OCI-LY1 (cell line): ENCODE data around the gene SART3.

Experiments used
- H2AFZ ChIP-seq: fragments of 200-600 bp; sonication (generic), shearing (Covaris generic); 2 replicates; pipeline ENCODE4 v1.6.0; 2014; ENCODE audit warnings: antibody characterized with exemption, mild to moderate bottlenecking, low read length
- H3F3A ChIP-seq: fragments of 200-600 bp; sonication (generic), shearing (Covaris generic); 2 replicates; pipeline ENCODE4 v1.6.0; 2014; ENCODE audit warnings: mild to moderate bottlenecking, antibody characterized with exemption, low read length, moderate library complexity; ENCODE audit not compliant: insufficient read depth
- H3K27ac ChIP-seq: fragments of 200-600 bp; sonication (generic); 2 replicates; pipeline ENCODE4 v1.5.1; 2014; ENCODE audit warnings: low read length, mixed run types, mild to moderate bottlenecking, low read depth; ENCODE audit not compliant: poor library complexity, severe bottlenecking
- H3K27me3 ChIP-seq: fragments of 200-600 bp; sonication (generic); 2 replicates; pipeline ENCODE4 v1.6.0; 2014; ENCODE audit warnings: antibody characterized with exemption, mild to moderate bottlenecking, low read length, moderate library complexity; ENCODE audit not compliant: insufficient read depth
- H3K36me3 ChIP-seq: fragments of 200-600 bp; sonication (generic); 2 replicates; pipeline ENCODE4 v1.6.1; 2014; ENCODE audit warnings: mild to moderate bottlenecking, antibody characterized with exemption, low read length, moderate library complexity, mixed read lengths; ENCODE audit not compliant: insufficient read depth
- H3K4me1 ChIP-seq: fragments of 200-600 bp; sonication (generic); 2 replicates; pipeline ENCODE4 v1.5.1; 2014; ENCODE audit warnings: mild to moderate bottlenecking, low read length, moderate library complexity; ENCODE audit not compliant: insufficient read depth, severe bottlenecking
- H3K4me2 ChIP-seq: fragments of 200-600 bp; sonication (generic), shearing (Covaris generic); 2 replicates; pipeline ENCODE4 v1.6.1; 2014; ENCODE audit warnings: low read length
- H3K4me3 ChIP-seq: fragments of 200-600 bp; sonication (generic); 2 replicates; pipeline ENCODE4 v1.5.1; 2014; ENCODE audit warnings: low read length, low read depth, mild to moderate bottlenecking, mixed read lengths; ENCODE audit not compliant: poor library complexity, severe bottlenecking
- H3K79me2 ChIP-seq: fragments of 200-600 bp; shearing (Covaris generic); 2 replicates; pipeline ENCODE4 v1.6.1; 2016; ENCODE audit warnings: mixed run types, low read length, mixed read lengths; ENCODE audit not compliant: insufficient read depth
- H3K9ac ChIP-seq: fragments of 200-600 bp; sonication (generic), shearing (Covaris generic); 2 replicates; pipeline ENCODE4 v1.6.1; 2014; ENCODE audit warnings: mild to moderate bottlenecking, low read length, mixed read lengths
- H3K9me2 ChIP-seq: fragments of 200-600 bp; sonication (generic), shearing (Covaris generic); 2 replicates; pipeline ENCODE4 v1.6.1; 2014; ENCODE audit warnings: low read depth, mild to moderate bottlenecking, low read length, mixed read lengths
- H3K9me3 ChIP-seq: fragments of 200-600 bp; shearing (Covaris generic); 2 replicates; pipeline ENCODE4 v1.6.1; 2014; ENCODE audit warnings: low read length, mixed read lengths
- H4K20me1 ChIP-seq: fragments of 200-600 bp; sonication (generic), shearing (Covaris generic); 2 replicates; pipeline ENCODE4 v1.6.0; 2016; ENCODE audit warnings: mild to moderate bottlenecking, low read length; ENCODE audit not compliant: insufficient read depth
- CTCF ChIP-seq: fragments of 200-600 bp; sonication (generic), shearing (Covaris generic); IDR thresholded peaks from 2 replicates; pipeline ENCODE4 v1.5.1; 2017; ENCODE audit warnings: mild to moderate bottlenecking, antibody characterized with exemption, low read length, moderate library complexity, mixed read lengths
- EZH2 ChIP-seq: fragments of 200-600 bp; sonication (generic), shearing (Covaris generic); IDR thresholded peaks from 2 replicates; pipeline ENCODE4 v1.8.0; 2017; ENCODE audit warnings: borderline replicate concordance, mixed run types, mild to moderate bottlenecking, antibody characterized with exemption, low read length, moderate library complexity, mixed read lengths

Gene SART3

GRCh38 chr12:108507971-108508642 lies 52.9 kb downstream of the SART3 start:
- no peaks in the 10 kb centered on the region for H4K20me1 ChIP-seq
- no peaks in the 10 kb centered on the region for H3K36me3 ChIP-seq
- TF ChIP-seq EZH2, result no peak
- no peak for TF ChIP-seq CTCF
- H3K27me3 ChIP-seq, result no peaks in the 10 kb centered on the region
- H3K27ac ChIP-seq, result no peak overlapping the region
- no peak overlapping the region for H3K4me3 ChIP-seq
- H3K4me1 ChIP-seq, result peaks cover 6% of the 10 kb centered on the region
- no peak overlapping the region for H2AFZ ChIP-seq
- H3K4me2 ChIP-seq, result no peak overlapping the region
- H3K9me2 ChIP-seq, result no peaks in the 10 kb centered on the region
- no peaks in the 10 kb centered on the region for H3K9me3 ChIP-seq
- no peaks in the 10 kb centered on the region for H3K79me2 ChIP-seq
- no peaks in the 10 kb centered on the region for H3F3A ChIP-seq
- H3K9ac ChIP-seq, result no peak overlapping the region

- Histone ChIP-seq H3K4me2 (no peak overlapping the region), H2AFZ (no peak overlapping the region), H4K20me1 (no peaks in the 10 kb centered on the region), H3K9ac (no peak overlapping the region), H3K4me1 (no peaks in the 10 kb centered on the region), H3K27me3 (no peaks in the 10 kb centered on the region), H3K27ac (no peak overlapping the region), H3K79me2 (no peaks in the 10 kb centered on the region), H3K4me3 (no peak overlapping the region), H3F3A (no peaks in the 10 kb centered on the region), H3K9me2 (no peaks in the 10 kb centered on the region), H3K36me3 (no peaks in the 10 kb centered on the region), H3K9me3 (no peaks in the 10 kb centered on the region)
- TF ChIP-seq EZH2 (no peak), CTCF (no peak)
Observed at GRCh38 chr12:108505129-108505528, 55.8 kb downstream of the SART3 start.

GRCh38 chr12:108502922-108503321 lies 58.1 kb downstream of the SART3 start:
- Histone ChIP-seq H3K27ac (no peak overlapping the region), H4K20me1 (no peaks in the 10 kb centered on the region), H3K27me3 (no peaks in the 10 kb centered on the region), H3K9ac (no peak overlapping the region), H3K36me3 (no peaks in the 10 kb centered on the region), H2AFZ (no peak overlapping the region), H3K4me1 (no peaks in the 10 kb centered on the region), H3K4me3 (no peak overlapping the region), H3K4me2 (no peak overlapping the region), H3K9me3 (no peaks in the 10 kb centered on the region), H3K9me2 (no peaks in the 10 kb centered on the region), H3K79me2 (no peaks in the 10 kb centered on the region), H3F3A (no peaks in the 10 kb centered on the region)
- no peak for TF ChIP-seq EZH2
- TF ChIP-seq CTCF, result no peak
